Kidney (tissue), 14 donors: ENCODE results near the gene RFC3. TPM values are rescaled to one million over a fixed set of nuclear protein-coding genes. Genes with fewer than 3 reads are reported as not detected.

Experiments
- DNase-seq, 5 donors: peaks; one replicate each; pipeline ENCODE4 v3.0.0-alpha.2; 2013 to 2020
- FAIRE-seq: peaks from 2 replicates; lab custom pipeline; 2012; peaks lifted over from hg19 to GRCh38; lab: Jason Lieb, UNC
- H3K27ac ChIP-seq, 2 donors: one replicate each; pipeline ENCODE4 v1.7.0; 2013; ENCODE audit warnings: low read depth in 2 of 2, low read length in 2 of 2, inconsistent platforms in 1 of 2
- H3K27me3 ChIP-seq: one replicate; pipeline ENCODE4 v1.7.1; 2013; ENCODE audit warnings: low read length, inconsistent platforms; ENCODE audit not compliant: control insufficient read depth, insufficient read depth
- H3K36me3 ChIP-seq, 3 donors: one replicate each; pipeline versions ENCODE4 v1.7.0 to v1.7.1; 2013; ENCODE audit warnings: low read length in 3 of 3, control low read depth in 1 of 3, inconsistent platforms in 1 of 3; ENCODE audit not compliant: insufficient read depth in 3 of 3, control insufficient read depth in 2 of 3
- H3K4me1 ChIP-seq, 3 donors: one replicate each; pipeline versions ENCODE4 v1.7.0 to v1.7.1; 2013; ENCODE audit warnings: low read length in 3 of 3, inconsistent platforms in 1 of 3, low read depth in 1 of 3; ENCODE audit not compliant: control insufficient read depth in 2 of 3, insufficient read depth in 2 of 3
- H3K4me3 ChIP-seq, 3 donors: one replicate each; pipeline versions ENCODE4 v1.7.0 to v1.8.1; 2013; ENCODE audit warnings: low read length in 3 of 3, control low read depth in 1 of 3, inconsistent platforms in 1 of 3
- H3K9ac ChIP-seq, 3 donors: one replicate each; pipeline versions ENCODE4 v1.7.0 to v1.7.1; 2013; ENCODE audit warnings: low read length in 3 of 3, control low read depth in 1 of 3, inconsistent platforms in 1 of 3
- H3K9me3 ChIP-seq, 3 donors: one replicate each; pipeline versions ENCODE4 v1.7.0 to v1.7.1; 2013; ENCODE audit warnings: low read length in 3 of 3, control low read depth in 1 of 3, inconsistent platforms in 1 of 3; ENCODE audit not compliant: control insufficient read depth in 2 of 3, insufficient read depth in 1 of 3
- intact Hi-C: fragments of 100-400 bp; cut with DNase I; formaldehyde crosslinking; loops from one replicate; pipeline ENCODE4 v1.11.1; 2022
- polyA plus RNA-seq: library from polyadenylated mRNA; stranded (reverse); fragments of 350-450 nt; fragmentation: Illumina TruSeq; extraction: RNeasy Lipid Tissue Mini Kit (QIAGEN cat#74804); gene quantifications from one replicate; pipeline ENCODE4 v1.2.3, GENCODE V29; 2014; ENCODE audit warnings: low read depth, low replicate concordance; ENCODE audit not compliant: insufficient read depth
- total RNA-seq: library from RNA; stranded (reverse); fragmentation: NEBNext Ultra II Directional; extraction: Animal tissue kit (Norgen Biotek cat#: 25700); gene quantifications from one replicate; pipeline ENCODE4 v1.2.1, GENCODE V29; 2021
- TF ChIP-seq, protein P1 (sequence below): IDR thresholded peaks from 3 replicates; pipeline ENCODE4 v1.5.1; 2012; ENCODE audit warnings: mild to moderate bottlenecking, moderate library complexity, borderline replicate concordance; ENCODE audit not compliant: insufficient read depth; ENCODE audit errors: extremely low read depth
- donor health status: control.
- donor health status: control.
- donor health status: control.
- donor health status: control.
- donor health status: control.
- donor health status: DM: yes; HTN: yes; CAD: no.
- donor health status: Normal renal cell carcinoma (clear cell type).

The RFC3 gene
- total and polyA plus RNA-seq, 2 donors from 2014 or later, result 2.7 to 8.2 TPM

- FAIRE-seq (no peak), DNase-seq (no peak)
- TF ChIP-seq, protein P1, sequence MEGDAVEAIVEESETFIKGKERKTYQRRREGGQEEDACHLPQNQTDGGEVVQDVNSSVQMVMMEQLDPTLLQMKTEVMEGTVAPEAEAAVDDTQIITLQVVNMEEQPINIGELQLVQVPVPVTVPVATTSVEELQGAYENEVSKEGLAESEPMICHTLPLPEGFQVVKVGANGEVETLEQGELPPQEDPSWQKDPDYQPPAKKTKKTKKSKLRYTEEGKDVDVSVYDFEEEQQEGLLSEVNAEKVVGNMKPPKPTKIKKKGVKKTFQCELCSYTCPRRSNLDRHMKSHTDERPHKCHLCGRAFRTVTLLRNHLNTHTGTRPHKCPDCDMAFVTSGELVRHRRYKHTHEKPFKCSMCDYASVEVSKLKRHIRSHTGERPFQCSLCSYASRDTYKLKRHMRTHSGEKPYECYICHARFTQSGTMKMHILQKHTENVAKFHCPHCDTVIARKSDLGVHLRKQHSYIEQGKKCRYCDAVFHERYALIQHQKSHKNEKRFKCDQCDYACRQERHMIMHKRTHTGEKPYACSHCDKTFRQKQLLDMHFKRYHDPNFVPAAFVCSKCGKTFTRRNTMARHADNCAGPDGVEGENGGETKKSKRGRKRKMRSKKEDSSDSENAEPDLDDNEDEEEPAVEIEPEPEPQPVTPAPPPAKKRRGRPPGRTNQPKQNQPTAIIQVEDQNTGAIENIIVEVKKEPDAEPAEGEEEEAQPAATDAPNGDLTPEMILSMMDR, result no peak
- Histone ChIP-seq H3K4me3 (no peak overlapping the region), H3K27ac (no peak overlapping the region), H3K4me1 (no peaks in the 10 kb centered on the region), H3K9me3 (no peaks in the 10 kb centered on the region), H3K9ac (no peak overlapping the region), H3K27me3 (no peaks in the 10 kb centered on the region), H3K36me3 (peaks cover 0 to 2% (median 0%) of the 10 kb centered on the region in 3 donors)
- intact Hi-C loops, result no loop called here
These were observed 27.8 kb downstream of the RFC3 start for GRCh38 chr13:33845572-33846302.

GRCh38 chr13:33846303-33847062 is 28.5 kb downstream of the RFC3 start:
- Histone ChIP-seq H3K9ac (no peak overlapping the region), H3K27me3 (no peaks in the 10 kb centered on the region), H3K36me3 (peaks cover 0 to 2% (median 0%) of the 10 kb centered on the region in 3 donors), H3K4me1 (no peaks in the 10 kb centered on the region), H3K4me3 (no peak overlapping the region), H3K27ac (no peak overlapping the region), H3K9me3 (no peaks in the 10 kb centered on the region)
- TF ChIP-seq, protein P1, result no peak
- intact Hi-C loops, result no loop called here
- DNase-seq, result no peak
- FAIRE-seq, result no peak

- TF ChIP-seq, protein P1, result no peak
- peaks cover 0 to 2% (median 0%) of the 10 kb centered on the region in 3 donors for H3K36me3 ChIP-seq
- no peak overlapping the region for H3K9ac ChIP-seq
- no peaks in the 10 kb centered on the region for H3K4me1 ChIP-seq
- intact Hi-C loops, result no loop called here
- no peaks in the 10 kb centered on the region for H3K27me3 ChIP-seq
- no peak overlapping the region for H3K4me3 ChIP-seq
- FAIRE-seq, result no peak
- no peaks in the 10 kb centered on the region for H3K9me3 ChIP-seq
- no peak for DNase-seq
- no peak overlapping the region for H3K27ac ChIP-seq
These were observed 31.3 kb downstream of the RFC3 start for GRCh38 chr13:33849211-33849610.
